ENCODE data around the gene CADM1. TPM values are rescaled to one million over a fixed set of nuclear protein-coding genes. Genes with fewer than 3 reads are reported as not detected.

CADM1 gene
- total and polyA plus RNA-seq, 2 experiments from 2014 or later, result 16.5 to 18.0 TPM

DNA sequence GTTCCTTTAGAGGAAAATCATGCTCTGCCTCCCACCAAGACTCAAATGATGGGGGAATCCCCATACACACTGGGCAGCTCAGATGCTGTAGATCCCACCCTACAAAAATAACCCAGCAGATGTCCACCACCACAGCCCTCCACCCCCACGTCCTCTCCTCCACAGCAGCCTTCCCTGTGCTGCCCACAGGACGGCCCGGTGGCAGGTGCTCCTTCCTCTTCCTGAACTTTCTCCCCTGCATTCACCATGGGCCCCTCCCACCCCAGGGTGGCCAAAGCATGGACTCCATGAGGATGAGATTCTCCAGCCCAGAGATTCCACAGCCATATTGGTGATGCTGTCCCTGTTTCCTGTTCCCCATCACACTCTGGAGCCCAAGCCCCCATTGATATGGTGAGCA, 368.3 kb downstream of the CADM1 start:
- peaks cover 13% of the 10 kb centered on the region for H3K9me2 ChIP-seq (ENCODE audit: insufficient read depth)
- no peaks in the 10 kb centered on the region for H3K4me1 ChIP-seq (ENCODE audit: insufficient read depth)
- Mint-ChIP-seq H3K4me3 (no peak overlapping the region), H3K27me3 (ENCODE audit: insufficient read depth, low read depth, poor library complexity) (peaks cover 5% of the 10 kb centered on the region), H3K9me3 (no peaks in the 10 kb centered on the region), H3K36me3 (ENCODE audit: low read depth) (no peaks in the 10 kb centered on the region), H3K27ac (no peak overlapping the region), H3K4me1 (peaks cover 11% of the 10 kb centered on the region)
- DNase-seq (ENCODE audit: low spot score) (no peak), ATAC-seq (no peak)
- no peaks in the 10 kb centered on the region for H3K27me3 ChIP-seq (ENCODE audit: insufficient read depth)
- H4K20me1 ChIP-seq (replicated peaks; ENCODE audit: insufficient read depth), result no peaks in the 10 kb centered on the region
- H3K27ac ChIP-seq (ENCODE audit: low read depth), result no peak overlapping the region
- no peaks in the 10 kb centered on the region for H3F3A ChIP-seq (replicated peaks; ENCODE audit: low read depth)
- H3K36me3 ChIP-seq (ENCODE audit: insufficient read depth), result no peaks in the 10 kb centered on the region
- H2AFZ ChIP-seq, result no peak overlapping the region
- no peaks in the 10 kb centered on the region for H3K79me2 ChIP-seq (replicated peaks; ENCODE audit: insufficient read depth)
- H3K4me3 ChIP-seq, result no peak overlapping the region
- no peak overlapping the region for H3K4me2 ChIP-seq
- TF ChIP-seq EZH2 (IDR thresholded peaks at IDR 0.05; ENCODE audit: low read depth, unreplicated experiment), result no peak
- no peak for TF ChIP-seq ZNF114 (CRISPR knock-in tag; IDR thresholded peaks at IDR 0.05)
- TF ChIP-seq NANOG (IDR thresholded peaks at IDR 0.05; ENCODE audit: borderline replicate concordance), result no peak
- no peak for TF ChIP-seq POLR2AphosphoS5 (IDR thresholded peaks at IDR 0.05; ENCODE audit: low read depth)
- no peak for TF ChIP-seq EZH2phosphoT487 (IDR thresholded peaks at IDR 0.05; ENCODE audit: unreplicated experiment)
- TF ChIP-seq, protein P1, sequence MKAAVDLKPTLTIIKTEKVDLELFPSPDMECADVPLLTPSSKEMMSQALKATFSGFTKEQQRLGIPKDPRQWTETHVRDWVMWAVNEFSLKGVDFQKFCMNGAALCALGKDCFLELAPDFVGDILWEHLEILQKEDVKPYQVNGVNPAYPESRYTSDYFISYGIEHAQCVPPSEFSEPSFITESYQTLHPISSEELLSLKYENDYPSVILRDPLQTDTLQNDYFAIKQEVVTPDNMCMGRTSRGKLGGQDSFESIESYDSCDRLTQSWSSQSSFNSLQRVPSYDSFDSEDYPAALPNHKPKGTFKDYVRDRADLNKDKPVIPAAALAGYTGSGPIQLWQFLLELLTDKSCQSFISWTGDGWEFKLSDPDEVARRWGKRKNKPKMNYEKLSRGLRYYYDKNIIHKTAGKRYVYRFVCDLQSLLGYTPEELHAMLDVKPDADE (IDR thresholded peaks at IDR 0.05), result no peak
- no peak for TF ChIP-seq ZNF331 (CRISPR knock-in tag; IDR thresholded peaks at IDR 0.05; ENCODE audit: low read depth)
- TF ChIP-seq, protein P2, sequence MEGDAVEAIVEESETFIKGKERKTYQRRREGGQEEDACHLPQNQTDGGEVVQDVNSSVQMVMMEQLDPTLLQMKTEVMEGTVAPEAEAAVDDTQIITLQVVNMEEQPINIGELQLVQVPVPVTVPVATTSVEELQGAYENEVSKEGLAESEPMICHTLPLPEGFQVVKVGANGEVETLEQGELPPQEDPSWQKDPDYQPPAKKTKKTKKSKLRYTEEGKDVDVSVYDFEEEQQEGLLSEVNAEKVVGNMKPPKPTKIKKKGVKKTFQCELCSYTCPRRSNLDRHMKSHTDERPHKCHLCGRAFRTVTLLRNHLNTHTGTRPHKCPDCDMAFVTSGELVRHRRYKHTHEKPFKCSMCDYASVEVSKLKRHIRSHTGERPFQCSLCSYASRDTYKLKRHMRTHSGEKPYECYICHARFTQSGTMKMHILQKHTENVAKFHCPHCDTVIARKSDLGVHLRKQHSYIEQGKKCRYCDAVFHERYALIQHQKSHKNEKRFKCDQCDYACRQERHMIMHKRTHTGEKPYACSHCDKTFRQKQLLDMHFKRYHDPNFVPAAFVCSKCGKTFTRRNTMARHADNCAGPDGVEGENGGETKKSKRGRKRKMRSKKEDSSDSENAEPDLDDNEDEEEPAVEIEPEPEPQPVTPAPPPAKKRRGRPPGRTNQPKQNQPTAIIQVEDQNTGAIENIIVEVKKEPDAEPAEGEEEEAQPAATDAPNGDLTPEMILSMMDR (conservative IDR thresholded peaks at IDR 0.05; ENCODE audit: low read depth in 2 of 2), result no peak
- TF ChIP-seq CREB1 (CRISPR knock-in tag; IDR thresholded peaks at IDR 0.05; ENCODE audit: low read depth), result no peak
- no peak for TF ChIP-seq STAT1 (IDR thresholded peaks at IDR 0.05; ENCODE audit: unreplicated experiment)
- TF ChIP-seq, protein P3, sequence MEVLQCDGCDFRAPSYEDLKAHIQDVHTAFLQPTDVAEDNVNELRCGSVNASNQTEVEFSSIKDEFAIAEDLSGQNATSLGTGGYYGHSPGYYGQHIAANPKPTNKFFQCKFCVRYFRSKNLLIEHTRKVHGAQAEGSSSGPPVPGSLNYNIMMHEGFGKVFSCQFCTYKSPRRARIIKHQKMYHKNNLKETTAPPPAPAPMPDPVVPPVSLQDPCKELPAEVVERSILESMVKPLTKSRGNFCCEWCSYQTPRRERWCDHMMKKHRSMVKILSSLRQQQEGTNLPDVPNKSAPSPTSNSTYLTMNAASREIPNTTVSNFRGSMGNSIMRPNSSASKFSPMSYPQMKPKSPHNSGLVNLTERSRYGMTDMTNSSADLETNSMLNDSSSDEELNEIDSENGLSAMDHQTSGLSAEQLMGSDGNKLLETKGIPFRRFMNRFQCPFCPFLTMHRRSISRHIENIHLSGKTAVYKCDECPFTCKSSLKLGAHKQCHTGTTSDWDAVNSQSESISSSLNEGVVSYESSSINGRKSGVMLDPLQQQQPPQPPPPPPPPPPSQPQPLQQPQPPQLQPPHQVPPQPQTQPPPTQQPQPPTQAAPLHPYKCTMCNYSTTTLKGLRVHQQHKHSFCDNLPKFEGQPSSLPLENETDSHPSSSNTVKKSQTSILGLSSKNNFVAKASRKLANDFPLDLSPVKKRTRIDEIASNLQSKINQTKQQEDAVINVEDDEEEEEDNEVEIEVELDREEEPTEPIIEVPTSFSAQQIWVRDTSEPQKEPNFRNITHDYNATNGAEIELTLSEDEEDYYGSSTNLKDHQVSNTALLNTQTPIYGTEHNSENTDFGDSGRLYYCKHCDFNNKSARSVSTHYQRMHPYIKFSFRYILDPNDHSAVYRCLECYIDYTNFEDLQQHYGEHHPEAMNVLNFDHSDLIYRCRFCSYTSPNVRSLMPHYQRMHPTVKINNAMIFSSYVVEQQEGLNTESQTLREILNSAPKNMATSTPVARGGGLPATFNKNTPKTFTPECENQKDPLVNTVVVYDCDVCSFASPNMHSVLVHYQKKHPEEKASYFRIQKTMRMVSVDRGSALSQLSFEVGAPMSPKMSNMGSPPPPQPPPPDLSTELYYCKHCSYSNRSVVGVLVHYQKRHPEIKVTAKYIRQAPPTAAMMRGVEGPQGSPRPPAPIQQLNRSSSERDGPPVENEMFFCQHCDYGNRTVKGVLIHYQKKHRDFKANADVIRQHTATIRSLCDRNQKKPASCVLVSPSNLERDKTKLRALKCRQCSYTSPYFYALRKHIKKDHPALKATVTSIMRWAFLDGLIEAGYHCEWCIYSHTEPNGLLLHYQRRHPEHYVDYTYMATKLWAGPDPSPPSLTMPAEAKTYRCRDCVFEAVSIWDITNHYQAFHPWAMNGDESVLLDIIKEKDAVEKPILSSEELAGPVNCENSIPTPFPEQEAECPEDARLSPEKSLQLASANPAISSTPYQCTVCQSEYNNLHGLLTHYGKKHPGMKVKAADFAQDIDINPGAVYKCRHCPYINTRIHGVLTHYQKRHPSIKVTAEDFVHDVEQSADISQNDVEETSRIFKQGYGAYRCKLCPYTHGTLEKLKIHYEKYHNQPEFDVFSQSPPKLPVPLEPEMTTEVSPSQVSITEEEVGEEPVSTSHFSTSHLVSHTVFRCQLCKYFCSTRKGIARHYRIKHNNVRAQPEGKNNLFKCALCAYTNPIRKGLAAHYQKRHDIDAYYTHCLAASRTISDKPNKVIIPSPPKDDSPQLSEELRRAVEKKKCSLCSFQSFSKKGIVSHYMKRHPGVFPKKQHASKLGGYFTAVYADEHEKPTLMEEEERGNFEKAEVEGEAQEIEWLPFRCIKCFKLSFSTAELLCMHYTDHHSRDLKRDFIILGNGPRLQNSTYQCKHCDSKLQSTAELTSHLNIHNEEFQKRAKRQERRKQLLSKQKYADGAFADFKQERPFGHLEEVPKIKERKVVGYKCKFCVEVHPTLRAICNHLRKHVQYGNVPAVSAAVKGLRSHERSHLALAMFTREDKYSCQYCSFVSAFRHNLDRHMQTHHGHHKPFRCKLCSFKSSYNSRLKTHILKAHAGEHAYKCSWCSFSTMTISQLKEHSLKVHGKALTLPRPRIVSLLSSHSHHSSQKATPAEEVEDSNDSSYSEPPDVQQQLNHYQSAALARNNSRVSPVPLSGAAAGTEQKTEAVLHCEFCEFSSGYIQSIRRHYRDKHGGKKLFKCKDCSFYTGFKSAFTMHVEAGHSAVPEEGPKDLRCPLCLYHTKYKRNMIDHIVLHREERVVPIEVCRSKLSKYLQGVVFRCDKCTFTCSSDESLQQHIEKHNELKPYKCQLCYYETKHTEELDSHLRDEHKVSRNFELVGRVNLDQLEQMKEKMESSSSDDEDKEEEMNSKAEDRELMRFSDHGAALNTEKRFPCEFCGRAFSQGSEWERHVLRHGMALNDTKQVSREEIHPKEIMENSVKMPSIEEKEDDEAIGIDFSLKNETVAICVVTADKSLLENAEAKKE (CRISPR knock-in tag; IDR thresholded peaks at IDR 0.05), result no peak
- TF ChIP-seq, protein P4, sequence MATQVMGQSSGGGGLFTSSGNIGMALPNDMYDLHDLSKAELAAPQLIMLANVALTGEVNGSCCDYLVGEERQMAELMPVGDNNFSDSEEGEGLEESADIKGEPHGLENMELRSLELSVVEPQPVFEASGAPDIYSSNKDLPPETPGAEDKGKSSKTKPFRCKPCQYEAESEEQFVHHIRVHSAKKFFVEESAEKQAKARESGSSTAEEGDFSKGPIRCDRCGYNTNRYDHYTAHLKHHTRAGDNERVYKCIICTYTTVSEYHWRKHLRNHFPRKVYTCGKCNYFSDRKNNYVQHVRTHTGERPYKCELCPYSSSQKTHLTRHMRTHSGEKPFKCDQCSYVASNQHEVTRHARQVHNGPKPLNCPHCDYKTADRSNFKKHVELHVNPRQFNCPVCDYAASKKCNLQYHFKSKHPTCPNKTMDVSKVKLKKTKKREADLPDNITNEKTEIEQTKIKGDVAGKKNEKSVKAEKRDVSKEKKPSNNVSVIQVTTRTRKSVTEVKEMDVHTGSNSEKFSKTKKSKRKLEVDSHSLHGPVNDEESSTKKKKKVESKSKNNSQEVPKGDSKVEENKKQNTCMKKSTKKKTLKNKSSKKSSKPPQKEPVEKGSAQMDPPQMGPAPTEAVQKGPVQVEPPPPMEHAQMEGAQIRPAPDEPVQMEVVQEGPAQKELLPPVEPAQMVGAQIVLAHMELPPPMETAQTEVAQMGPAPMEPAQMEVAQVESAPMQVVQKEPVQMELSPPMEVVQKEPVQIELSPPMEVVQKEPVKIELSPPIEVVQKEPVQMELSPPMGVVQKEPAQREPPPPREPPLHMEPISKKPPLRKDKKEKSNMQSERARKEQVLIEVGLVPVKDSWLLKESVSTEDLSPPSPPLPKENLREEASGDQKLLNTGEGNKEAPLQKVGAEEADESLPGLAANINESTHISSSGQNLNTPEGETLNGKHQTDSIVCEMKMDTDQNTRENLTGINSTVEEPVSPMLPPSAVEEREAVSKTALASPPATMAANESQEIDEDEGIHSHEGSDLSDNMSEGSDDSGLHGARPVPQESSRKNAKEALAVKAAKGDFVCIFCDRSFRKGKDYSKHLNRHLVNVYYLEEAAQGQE (IDR thresholded peaks at IDR 0.05; ENCODE audit: unreplicated experiment), result no peak
- TF ChIP-seq JUNB (IDR thresholded peaks at IDR 0.05; ENCODE audit: unreplicated experiment), result no peak
